Measurements from ENCODE around the gene KCNN2.

KCNN2 gene

GRCh38 chr5:114362977-114363761, 1.3 kb downstream of the KCNN2 start:
- no peak for DNase-seq (ENCODE audit: low read depth)

- DNase-seq (ENCODE audit: low read depth): no peak
Measured at GRCh38 chr5:114363837-114364236, 2.0 kb downstream of the KCNN2 start.

GRCh38 chr5:114367029-114367428, 5.2 kb downstream of the KCNN2 start:
- no peak for DNase-seq (ENCODE audit: low read depth)

GRCh38 chr5:114369680-114370417, 8.0 kb downstream of the KCNN2 start:
- DNase-seq (ENCODE audit: low read depth): no peak

- no peak for DNase-seq (ENCODE audit: low read depth)
Measured at GRCh38 chr5:114377050-114377844, 15.4 kb downstream of the KCNN2 start.

GRCh38 chr5:114377946-114378345, 16.1 kb downstream of the KCNN2 start:
- DNase-seq (ENCODE audit: low read depth): no peak

GRCh38 chr5:114380721-114381120, 18.9 kb downstream of the KCNN2 start:
- DNase-seq (ENCODE audit: low read depth): no peak

GRCh38 chr5:114387433-114387832, 25.6 kb downstream of the KCNN2 start:
- no peak for DNase-seq (ENCODE audit: low read depth)

GRCh38 chr5:114390431-114390830, 28.6 kb downstream of the KCNN2 start:
- no peak for DNase-seq (ENCODE audit: low read depth)

- DNase-seq (ENCODE audit: low read depth): no peak
Measured at GRCh38 chr5:114391321-114391720, 29.5 kb downstream of the KCNN2 start.

- DNase-seq (ENCODE audit: low read depth): no peak
Measured at GRCh38 chr5:114393159-114393558, 31.3 kb downstream of the KCNN2 start.

- DNase-seq (ENCODE audit: low read depth): no peak
Measured at GRCh38 chr5:114402206-114402605, 40.3 kb downstream of the KCNN2 start.

GRCh38 chr5:114407783-114408182, 45.9 kb downstream of the KCNN2 start:
- no peak for DNase-seq (ENCODE audit: low read depth)

GRCh38 chr5:114408847-114409246, 47.0 kb downstream of the KCNN2 start:
- no peak for DNase-seq (ENCODE audit: low read depth)

- DNase-seq (ENCODE audit: low read depth): no peak
Measured at GRCh38 chr5:114411380-114411931, 49.6 kb downstream of the KCNN2 start.

- DNase-seq (ENCODE audit: low read depth): no peak
Measured at GRCh38 chr5:114412510-114413171, 50.8 kb downstream of the KCNN2 start.

- DNase-seq (ENCODE audit: low read depth): no peak
Measured at GRCh38 chr5:114415760-114416159, 53.9 kb downstream of the KCNN2 start.

GRCh38 chr5:114416254-114416653, 54.4 kb downstream of the KCNN2 start:
- DNase-seq (ENCODE audit: low read depth): no peak

GRCh38 chr5:114417519-114417918, 55.6 kb downstream of the KCNN2 start:
- DNase-seq (ENCODE audit: low read depth): no peak

GRCh38 chr5:114418176-114419066, 56.6 kb downstream of the KCNN2 start:
- DNase-seq (ENCODE audit: low read depth): no peak

GRCh38 chr5:114419067-114419388, 57.2 kb downstream of the KCNN2 start:
- no peak for DNase-seq (ENCODE audit: low read depth)

Measured in activated T-cell treated with anti-CD3 and anti-CD28 coated beads for 1 hour (primary cell).